PFSK-1 (cell line): Measurements from ENCODE around the gene RNASEH2B. TPM values are rescaled to one million over a fixed set of nuclear protein-coding genes. Genes with fewer than 3 reads are reported as not detected.

Source experiments
- FOXP2 ChIP-seq: optimal IDR thresholded peaks from 2 replicates; pipeline ENCODE3; 2011; ENCODE audit warnings: borderline replicate concordance, control low read depth, inconsistent platforms; ENCODE audit not compliant: insufficient read depth; ENCODE audit errors: extremely low read length, extremely low read depth
- POLR2AphosphoS5 ChIP-seq: IDR thresholded peaks from 2 replicates; pipeline ENCODE4 v1.6.1; 2012; ENCODE audit warnings: low read depth, mild to moderate bottlenecking, control low read depth, low read length, moderate library complexity
- SIN3A ChIP-seq: IDR thresholded peaks from 2 replicates; pipeline ENCODE4 v1.6.1; 2012; ENCODE audit warnings: mild to moderate bottlenecking, low read length, moderate library complexity, borderline replicate concordance; ENCODE audit not compliant: insufficient read depth
- TAF1 ChIP-seq: IDR thresholded peaks from 2 replicates; pipeline ENCODE4 v1.6.1; 2012; ENCODE audit warnings: low read length, control low read depth, borderline replicate concordance; ENCODE audit not compliant: insufficient read depth
- polyA plus RNA-seq: library from polyadenylated mRNA; unstranded; fragments of >200 nt; gene quantifications from one replicate; pipeline ENCODE4 v1.2.1, GENCODE V29; 2012; ENCODE audit warnings: low read depth, missing spikeins; ENCODE audit not compliant: insufficient read length
- TF ChIP-seq, protein P1 (sequence below), 2 experiments: IDR thresholded peaks; 2 replicates each; pipeline versions ENCODE4 v1.6.1 to v1.8.0; 2011 to 2012; ENCODE audit warnings: low read depth in 2 of 2, low read length in 2 of 2, control low read depth in 1 of 2, inconsistent platforms in 1 of 2, mild to moderate bottlenecking in 1 of 2, moderate library complexity in 1 of 2; ENCODE audit not compliant: insufficient read depth in 1 of 2

RNASEH2B gene, protein sequence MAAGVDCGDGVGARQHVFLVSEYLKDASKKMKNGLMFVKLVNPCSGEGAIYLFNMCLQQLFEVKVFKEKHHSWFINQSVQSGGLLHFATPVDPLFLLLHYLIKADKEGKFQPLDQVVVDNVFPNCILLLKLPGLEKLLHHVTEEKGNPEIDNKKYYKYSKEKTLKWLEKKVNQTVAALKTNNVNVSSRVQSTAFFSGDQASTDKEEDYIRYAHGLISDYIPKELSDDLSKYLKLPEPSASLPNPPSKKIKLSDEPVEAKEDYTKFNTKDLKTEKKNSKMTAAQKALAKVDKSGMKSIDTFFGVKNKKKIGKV
- 2.6 TPM for polyA plus RNA-seq

DNA sequence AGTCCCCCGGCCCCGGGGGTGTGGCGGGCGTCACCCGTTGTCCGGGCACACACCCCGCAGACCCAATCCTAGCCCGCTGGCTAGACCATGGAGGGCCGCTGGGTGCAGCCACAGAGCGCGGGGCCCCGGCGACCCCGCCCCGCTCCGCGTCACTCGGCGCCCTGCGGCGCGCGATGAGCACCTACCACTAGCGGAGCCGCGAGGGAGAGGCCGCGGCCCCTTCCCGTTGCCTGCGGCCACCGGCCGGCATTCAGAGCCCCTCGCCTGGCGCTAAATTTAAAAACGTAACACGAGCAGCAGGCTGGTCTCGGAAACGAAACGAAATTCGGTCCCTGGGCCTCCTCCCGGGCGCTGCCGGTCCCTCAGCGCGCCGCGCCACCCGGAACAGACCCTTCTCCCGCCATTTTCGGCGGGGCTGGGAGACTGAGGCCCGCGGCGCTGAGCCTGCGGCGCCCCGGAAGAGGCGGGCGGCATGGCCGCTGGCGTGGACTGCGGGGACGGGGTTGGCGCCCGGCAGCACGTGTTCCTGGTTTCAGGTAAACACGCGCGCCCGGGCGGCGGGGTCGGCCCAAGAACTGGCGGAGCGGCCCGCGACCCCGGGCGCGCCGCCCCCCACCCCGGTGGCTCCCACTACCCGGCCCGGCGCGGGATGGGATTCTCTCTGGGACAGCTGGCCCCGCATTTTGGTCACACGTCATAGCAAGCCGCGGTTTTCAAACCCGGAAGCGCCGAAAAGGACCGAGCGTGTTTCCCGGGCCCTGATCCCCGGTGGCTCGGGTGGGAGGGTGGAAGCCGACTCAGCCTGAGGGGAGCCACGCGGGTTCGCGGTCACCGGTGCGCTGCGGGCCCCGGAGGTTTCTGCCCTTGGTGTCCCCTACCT lies at the start of gene RNASEH2B:
TSS of gene RNASEH2B (plus strand) at position 187 of the 880 bp plus-strand sequence. CDS start at position 473, 286 bp downstream.
- TF ChIP-seq TAF1 (no peak), FOXP2 (peak; percentile 8), SIN3A (no peak)
- TF ChIP-seq, protein P1, sequence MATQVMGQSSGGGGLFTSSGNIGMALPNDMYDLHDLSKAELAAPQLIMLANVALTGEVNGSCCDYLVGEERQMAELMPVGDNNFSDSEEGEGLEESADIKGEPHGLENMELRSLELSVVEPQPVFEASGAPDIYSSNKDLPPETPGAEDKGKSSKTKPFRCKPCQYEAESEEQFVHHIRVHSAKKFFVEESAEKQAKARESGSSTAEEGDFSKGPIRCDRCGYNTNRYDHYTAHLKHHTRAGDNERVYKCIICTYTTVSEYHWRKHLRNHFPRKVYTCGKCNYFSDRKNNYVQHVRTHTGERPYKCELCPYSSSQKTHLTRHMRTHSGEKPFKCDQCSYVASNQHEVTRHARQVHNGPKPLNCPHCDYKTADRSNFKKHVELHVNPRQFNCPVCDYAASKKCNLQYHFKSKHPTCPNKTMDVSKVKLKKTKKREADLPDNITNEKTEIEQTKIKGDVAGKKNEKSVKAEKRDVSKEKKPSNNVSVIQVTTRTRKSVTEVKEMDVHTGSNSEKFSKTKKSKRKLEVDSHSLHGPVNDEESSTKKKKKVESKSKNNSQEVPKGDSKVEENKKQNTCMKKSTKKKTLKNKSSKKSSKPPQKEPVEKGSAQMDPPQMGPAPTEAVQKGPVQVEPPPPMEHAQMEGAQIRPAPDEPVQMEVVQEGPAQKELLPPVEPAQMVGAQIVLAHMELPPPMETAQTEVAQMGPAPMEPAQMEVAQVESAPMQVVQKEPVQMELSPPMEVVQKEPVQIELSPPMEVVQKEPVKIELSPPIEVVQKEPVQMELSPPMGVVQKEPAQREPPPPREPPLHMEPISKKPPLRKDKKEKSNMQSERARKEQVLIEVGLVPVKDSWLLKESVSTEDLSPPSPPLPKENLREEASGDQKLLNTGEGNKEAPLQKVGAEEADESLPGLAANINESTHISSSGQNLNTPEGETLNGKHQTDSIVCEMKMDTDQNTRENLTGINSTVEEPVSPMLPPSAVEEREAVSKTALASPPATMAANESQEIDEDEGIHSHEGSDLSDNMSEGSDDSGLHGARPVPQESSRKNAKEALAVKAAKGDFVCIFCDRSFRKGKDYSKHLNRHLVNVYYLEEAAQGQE (IDR thresholded peaks at IDR 0.05; ENCODE audit: insufficient read depth in 1 of 2, low read depth in 2 of 2, low read length in 2 of 2) = no peak

DNA sequence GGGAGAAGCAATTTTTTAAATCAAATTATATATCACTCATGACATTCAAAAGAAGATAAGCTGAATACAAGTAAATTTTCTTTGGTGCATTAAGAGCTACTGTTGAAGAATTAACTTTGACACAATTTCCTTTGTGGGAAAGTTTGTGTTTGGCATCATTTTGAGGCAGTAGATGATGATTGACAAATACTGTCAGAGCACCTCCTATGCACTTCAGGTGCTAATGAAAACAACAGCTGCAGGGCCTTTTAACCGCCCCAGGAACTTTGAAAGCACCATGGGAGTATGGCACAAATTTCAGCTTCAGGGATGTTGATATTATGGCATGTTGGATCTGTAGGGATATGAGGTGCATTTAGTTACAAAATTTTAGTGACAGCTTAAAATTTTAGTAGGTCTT lies 45.1 kb upstream of the RNASEH2B start:
- TF ChIP-seq TAF1 (no peak), SIN3A (no peak), POLR2AphosphoS5 (no peak), FOXP2 (no peak)
- TF ChIP-seq, protein P1 (IDR thresholded peaks at IDR 0.05; ENCODE audit: insufficient read depth in 1 of 2, low read depth in 2 of 2, low read length in 2 of 2) = no peak

- TF ChIP-seq POLR2AphosphoS5 = no peak
- TF ChIP-seq, protein P1 (IDR thresholded peaks at IDR 0.05; ENCODE audit: insufficient read depth in 1 of 2, low read depth in 2 of 2, low read length in 2 of 2) = no peak
- no peak for TF ChIP-seq FOXP2
- no peak for TF ChIP-seq SIN3A
- TF ChIP-seq TAF1 = no peak
Measured at GRCh38 chr13:50866817-50867636, 42.6 kb upstream of the RNASEH2B start.

GRCh38 chr13:50867637-50867945 lies 42.0 kb upstream of the RNASEH2B start:
- TF ChIP-seq POLR2AphosphoS5 = no peak
- TF ChIP-seq TAF1 = no peak
- no peak for TF ChIP-seq FOXP2
- TF ChIP-seq, protein P1 (IDR thresholded peaks at IDR 0.05; ENCODE audit: insufficient read depth in 1 of 2, low read depth in 2 of 2, low read length in 2 of 2) = no peak
- TF ChIP-seq SIN3A = no peak
